Endothelial cell (in vitro differentiated cells): ENCODE results near the gene COL6A3. TPM values are rescaled to one million over a fixed set of nuclear protein-coding genes. Genes with fewer than 3 reads are reported as not detected.

Source experiments
- DNase-seq: peaks from one replicate; pipeline ENCODE4 v3.0.0; 2021; ENCODE audit warnings: low spot score
- H3K27ac Mint-ChIP-seq: one replicate; pipeline ENCODE4 v1.8.0; 2021; ENCODE audit warnings: mixed read lengths, inconsistent platforms; ENCODE audit not compliant: unreplicated experiment
- H3K27me3 Mint-ChIP-seq: one replicate; pipeline ENCODE4 v1.8.0; 2021; ENCODE audit warnings: mild to moderate bottlenecking, moderate library complexity, mixed read lengths, inconsistent platforms; ENCODE audit not compliant: unreplicated experiment
- H3K36me3 Mint-ChIP-seq: one replicate; pipeline ENCODE4 v1.8.0; 2021; ENCODE audit warnings: mild to moderate bottlenecking, low read depth, mixed read lengths, inconsistent platforms; ENCODE audit not compliant: unreplicated experiment
- H3K4me1 Mint-ChIP-seq: one replicate; pipeline ENCODE4 v1.8.0; 2021; ENCODE audit warnings: mild to moderate bottlenecking, mixed read lengths, inconsistent platforms; ENCODE audit not compliant: unreplicated experiment
- H3K4me3 Mint-ChIP-seq: one replicate; pipeline ENCODE4 v1.8.0; 2021; ENCODE audit warnings: mild to moderate bottlenecking, mixed read lengths, inconsistent platforms; ENCODE audit not compliant: unreplicated experiment
- H3K9me3 Mint-ChIP-seq: one replicate; pipeline ENCODE4 v1.8.0; 2021; ENCODE audit warnings: mixed read lengths, inconsistent platforms; ENCODE audit not compliant: unreplicated experiment
- total RNA-seq: library from RNA; stranded (reverse); fragmentation: NEBNext Ultra II Directional; extraction: Animal tissue kit (Norgen Biotek cat#: 25700); gene quantifications from one replicate; pipeline ENCODE4 v1.2.1, GENCODE V29; 2021; ENCODE audit not compliant: unreplicated experiment
- TF ChIP-seq, protein P1 (sequence below): fragments of 200-600 bp; sonication (generic); IDR thresholded peaks from one replicate; pipeline ENCODE4 v1.5.0; 2021; ENCODE audit warnings: antibody characterized with exemption; ENCODE audit not compliant: unreplicated experiment

Gene COL6A3
- total RNA-seq, 1 donor from 2014 or later = 1.6 TPM

DNA sequence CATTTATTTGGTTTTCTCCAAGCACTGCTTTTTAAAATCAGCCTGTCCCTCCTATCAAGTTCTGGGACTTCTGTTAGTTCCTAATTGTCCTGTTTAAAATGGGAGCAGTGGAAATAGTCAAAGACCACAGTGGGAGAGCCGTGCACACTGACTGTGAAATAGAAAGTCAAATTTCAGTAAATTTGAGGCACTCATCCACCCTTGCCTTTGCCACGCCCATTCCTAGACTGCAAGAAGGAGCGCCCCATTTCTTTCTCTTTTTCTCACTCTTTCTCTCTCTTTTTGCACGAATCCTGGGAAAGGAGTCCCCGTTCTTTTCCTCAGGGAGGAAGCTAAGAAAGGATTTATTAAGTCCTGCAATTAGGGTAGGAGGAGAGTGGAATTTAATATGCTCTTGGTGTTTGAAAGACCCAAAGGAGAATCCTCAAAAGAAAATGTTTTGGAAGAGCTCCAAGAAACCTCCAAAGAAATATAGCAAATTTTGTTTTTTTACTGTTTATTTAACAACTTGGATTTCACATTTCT lies 7.5 kb downstream of the COL6A3 start:
- H3K27me3 Mint-ChIP-seq = peaks cover 2% of the 10 kb centered on the region
- TF ChIP-seq, protein P1, sequence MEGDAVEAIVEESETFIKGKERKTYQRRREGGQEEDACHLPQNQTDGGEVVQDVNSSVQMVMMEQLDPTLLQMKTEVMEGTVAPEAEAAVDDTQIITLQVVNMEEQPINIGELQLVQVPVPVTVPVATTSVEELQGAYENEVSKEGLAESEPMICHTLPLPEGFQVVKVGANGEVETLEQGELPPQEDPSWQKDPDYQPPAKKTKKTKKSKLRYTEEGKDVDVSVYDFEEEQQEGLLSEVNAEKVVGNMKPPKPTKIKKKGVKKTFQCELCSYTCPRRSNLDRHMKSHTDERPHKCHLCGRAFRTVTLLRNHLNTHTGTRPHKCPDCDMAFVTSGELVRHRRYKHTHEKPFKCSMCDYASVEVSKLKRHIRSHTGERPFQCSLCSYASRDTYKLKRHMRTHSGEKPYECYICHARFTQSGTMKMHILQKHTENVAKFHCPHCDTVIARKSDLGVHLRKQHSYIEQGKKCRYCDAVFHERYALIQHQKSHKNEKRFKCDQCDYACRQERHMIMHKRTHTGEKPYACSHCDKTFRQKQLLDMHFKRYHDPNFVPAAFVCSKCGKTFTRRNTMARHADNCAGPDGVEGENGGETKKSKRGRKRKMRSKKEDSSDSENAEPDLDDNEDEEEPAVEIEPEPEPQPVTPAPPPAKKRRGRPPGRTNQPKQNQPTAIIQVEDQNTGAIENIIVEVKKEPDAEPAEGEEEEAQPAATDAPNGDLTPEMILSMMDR = no peak
- H3K27ac Mint-ChIP-seq = no peak overlapping the region
- no peaks in the 10 kb centered on the region for H3K4me1 Mint-ChIP-seq
- H3K36me3 Mint-ChIP-seq = no peaks in the 10 kb centered on the region
- no peak for DNase-seq
- no peak overlapping the region for H3K4me3 Mint-ChIP-seq
- H3K9me3 Mint-ChIP-seq = no peaks in the 10 kb centered on the region

DNA sequence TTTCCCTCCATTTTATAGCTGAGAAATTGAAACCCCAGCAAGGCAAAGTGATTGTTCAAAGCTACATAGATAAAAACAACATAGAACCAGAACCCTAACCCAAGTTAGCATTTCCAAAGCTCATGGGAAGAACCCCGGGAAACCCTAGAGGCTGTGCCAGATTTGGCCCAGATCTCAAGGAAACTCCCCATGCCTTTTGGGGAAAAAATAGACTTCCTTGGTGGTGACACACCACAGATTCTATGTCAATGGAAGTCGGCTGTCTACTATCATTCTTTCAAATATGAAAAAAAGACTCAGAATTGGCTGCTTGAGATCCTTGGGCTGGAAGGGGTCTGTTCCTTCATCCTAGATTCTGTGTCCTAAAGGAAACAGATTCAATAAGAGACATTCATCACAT lies 8.4 kb downstream of the COL6A3 start:
- Mint-ChIP-seq H3K27me3 (peaks cover 2% of the 10 kb centered on the region), H3K36me3 (no peaks in the 10 kb centered on the region), H3K9me3 (no peaks in the 10 kb centered on the region), H3K4me1 (no peaks in the 10 kb centered on the region), H3K4me3 (no peak overlapping the region), H3K27ac (no peak overlapping the region)
- no peak for DNase-seq
- TF ChIP-seq, protein P1 = no peak

DNA sequence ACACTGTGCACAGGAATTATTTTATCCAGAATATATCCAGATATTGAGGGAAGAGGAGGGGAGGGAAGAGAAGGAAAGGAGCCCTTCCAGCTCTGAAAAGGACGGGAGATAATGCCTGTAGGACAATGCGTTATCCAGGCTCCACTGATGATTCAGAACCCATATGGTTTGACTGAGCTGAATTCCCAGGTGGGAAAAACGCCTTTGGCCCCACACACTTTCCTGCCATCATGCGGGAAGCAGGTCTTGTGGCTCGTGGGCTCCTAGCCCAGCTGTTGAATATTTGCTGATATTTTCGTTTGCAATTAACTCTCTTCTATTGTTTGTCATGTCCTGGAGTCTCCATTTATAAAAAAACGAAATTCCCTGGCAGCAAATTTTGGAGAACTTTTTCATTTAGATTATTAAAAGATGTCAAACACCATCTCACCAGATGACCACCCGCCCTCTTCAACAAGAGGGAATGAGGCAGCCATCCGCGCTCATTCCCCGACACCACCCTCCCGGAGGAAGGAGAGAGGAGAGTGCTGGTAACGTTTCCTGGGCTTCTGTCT lies 8.9 kb downstream of the COL6A3 start:
- H3K4me1 Mint-ChIP-seq = no peaks in the 10 kb centered on the region
- no peak overlapping the region for H3K27ac Mint-ChIP-seq
- no peak overlapping the region for H3K4me3 Mint-ChIP-seq
- TF ChIP-seq, protein P1 = no peak
- DNase-seq = no peak
- peaks cover 2% of the 10 kb centered on the region for H3K27me3 Mint-ChIP-seq
- H3K36me3 Mint-ChIP-seq = no peaks in the 10 kb centered on the region
- no peaks in the 10 kb centered on the region for H3K9me3 Mint-ChIP-seq

GRCh38 chr2:237404413-237404812 lies 9.6 kb downstream of the COL6A3 start:
- Mint-ChIP-seq H3K27me3 (peaks cover 2% of the 10 kb centered on the region), H3K36me3 (no peaks in the 10 kb centered on the region), H3K9me3 (no peaks in the 10 kb centered on the region), H3K27ac (no peak overlapping the region), H3K4me3 (no peak overlapping the region), H3K4me1 (no peaks in the 10 kb centered on the region)
- no peak for DNase-seq
- TF ChIP-seq, protein P1 = no peak

- peaks cover 2% of the 10 kb centered on the region for H3K27me3 Mint-ChIP-seq
- no peak overlapping the region for H3K27ac Mint-ChIP-seq
- DNase-seq = no peak
- H3K4me3 Mint-ChIP-seq = no peak overlapping the region
- TF ChIP-seq, protein P1 = no peak
- no peaks in the 10 kb centered on the region for H3K4me1 Mint-ChIP-seq
- H3K36me3 Mint-ChIP-seq = no peaks in the 10 kb centered on the region
- no peaks in the 10 kb centered on the region for H3K9me3 Mint-ChIP-seq
Observed at GRCh38 chr2:237403024-237403882, 10.7 kb downstream of the COL6A3 start.
